Measurements from ENCODE around the gene XXYLT1.

- TF ChIP-seq CTCF (IDR thresholded peaks at IDR 0.05), result no peak
- no peak for TF ChIP-seq POLR2A (IDR thresholded peaks at IDR 0.05)
Measured at GRCh38 chr3:195142519-195142918, 128.4 kb downstream of the XXYLT1 start.

All from adrenal gland (tissue), 5 donors.